GM18526 (cell line): ENCODE results near the gene RASA4B.

Experiments used
- POLR2A ChIP-seq: IDR thresholded peaks from 3 replicates; pipeline ENCODE4 v1.6.1; 2011; ENCODE audit not compliant: insufficient read length; ENCODE audit errors: extremely low read depth

The RASA4B gene

GRCh38 chr7:102466097-102466496 lies 51.5 kb downstream of the RASA4B start:
- TF ChIP-seq POLR2A = no peak

DNA sequence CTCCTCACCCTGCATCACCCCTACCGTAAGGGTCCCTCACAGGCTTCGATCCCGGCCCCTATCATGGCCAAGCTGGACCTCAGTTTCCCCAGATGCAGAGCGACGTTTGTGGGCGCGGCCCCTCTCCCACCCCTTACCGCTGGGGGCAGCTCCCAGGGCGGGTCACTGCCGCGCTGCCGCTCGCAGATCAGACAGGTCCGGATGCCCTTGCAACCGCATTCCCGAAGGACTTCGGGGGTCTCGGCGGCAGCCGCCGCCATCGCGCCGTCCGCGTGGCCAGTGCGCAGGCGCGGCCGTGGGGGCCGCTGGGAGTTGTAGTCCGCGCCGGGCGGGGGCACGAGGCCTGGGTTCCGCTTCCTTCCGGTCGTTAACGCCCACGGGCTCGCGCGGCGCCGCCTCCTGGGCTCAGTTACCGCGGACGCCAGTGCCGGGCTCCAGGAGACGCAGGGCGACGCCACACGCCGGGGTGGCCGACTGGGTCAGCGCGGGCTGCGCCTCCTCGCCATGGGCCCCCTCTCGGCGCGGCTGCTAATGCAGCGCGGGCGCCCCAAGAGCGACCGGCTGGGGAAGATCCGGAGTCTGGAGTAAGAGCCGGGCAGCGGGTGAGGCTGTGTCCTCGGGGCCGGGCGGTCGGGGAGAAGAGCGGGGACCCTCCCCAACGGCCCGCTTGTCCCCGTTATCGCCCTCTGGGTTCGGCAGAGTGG lies 52.8 kb downstream of the RASA4B start, which contains the start of the genes ALKBH4 and LRWD1:
ALKBH4 (minus strand) TSS at position 287 of the 704 bp plus-strand sequence; CDS start at position 260, 27 bp downstream.
LRWD1 (plus strand) TSS at position 408 of the 704 bp plus-strand sequence; CDS start at position 505, 97 bp downstream.
- TF ChIP-seq POLR2A = peak; percentile 87

GRCh38 chr7:102463841-102464576 lies 53.6 kb downstream of the RASA4B start:
- no peak for TF ChIP-seq POLR2A

GRCh38 chr7:102460467-102460866 lies 57.1 kb downstream of the RASA4B start:
- no peak for TF ChIP-seq POLR2A

DNA sequence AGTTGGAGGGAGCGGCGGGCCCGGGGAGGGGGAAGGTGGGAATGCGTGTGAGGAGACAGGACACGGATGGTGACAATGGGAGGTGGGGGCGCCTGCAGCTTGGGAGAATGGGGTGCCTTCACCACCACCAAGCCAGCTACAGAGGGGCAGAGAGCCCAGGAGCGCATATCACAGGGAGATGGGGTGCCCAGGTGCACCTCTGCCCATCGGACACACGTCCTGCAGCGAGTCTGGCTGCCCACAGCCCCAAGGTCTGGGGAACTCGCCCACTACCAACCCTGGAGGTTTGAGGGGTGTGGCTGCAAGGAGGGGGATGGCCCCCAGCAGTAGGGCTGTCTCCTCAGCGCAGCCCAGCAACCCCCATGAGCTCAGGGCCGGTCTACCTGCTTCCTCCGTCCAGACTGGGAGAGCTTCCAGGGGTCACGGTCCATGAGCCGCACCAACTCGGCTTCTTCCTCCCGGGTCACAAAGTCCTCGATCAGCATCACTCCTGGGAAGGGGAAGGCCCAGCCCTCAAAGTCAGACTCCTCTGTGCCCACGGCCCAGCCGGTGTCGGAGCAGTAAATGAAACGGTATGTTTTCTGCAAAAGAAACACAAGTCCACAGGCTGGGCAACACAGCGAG lies 58.2 kb downstream of the RASA4B start:
- TF ChIP-seq POLR2A = no peak

DNA sequence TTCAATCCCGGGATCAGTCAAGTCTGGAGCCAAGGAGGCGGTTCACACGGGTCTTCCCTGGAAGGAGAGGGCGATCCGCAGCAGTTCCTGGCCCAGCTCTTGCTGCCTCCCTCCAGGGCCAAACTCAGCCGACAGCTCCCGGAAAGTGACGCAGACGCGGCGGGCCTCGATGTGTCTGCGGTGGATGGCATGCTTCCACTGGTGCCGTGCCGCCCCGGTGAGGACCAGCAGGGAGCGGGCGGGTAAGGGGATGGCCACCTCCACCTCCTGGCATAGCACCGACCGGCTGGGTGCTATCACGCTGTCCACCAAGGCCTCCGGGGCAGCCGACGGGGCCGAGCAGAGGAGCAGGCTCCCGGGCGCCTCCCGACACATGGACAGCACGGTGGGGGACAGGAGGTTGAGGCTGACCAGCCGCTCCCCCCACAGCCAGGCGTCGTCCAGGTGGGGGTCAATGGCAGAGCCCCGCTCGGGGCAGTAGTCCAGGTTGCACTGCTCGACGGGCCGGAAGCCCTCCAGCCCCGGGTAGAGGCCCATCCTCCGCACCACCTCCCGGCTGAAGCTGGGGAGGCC lies 60.1 kb downstream of the RASA4B start:
- TF ChIP-seq POLR2A = no peak

DNA sequence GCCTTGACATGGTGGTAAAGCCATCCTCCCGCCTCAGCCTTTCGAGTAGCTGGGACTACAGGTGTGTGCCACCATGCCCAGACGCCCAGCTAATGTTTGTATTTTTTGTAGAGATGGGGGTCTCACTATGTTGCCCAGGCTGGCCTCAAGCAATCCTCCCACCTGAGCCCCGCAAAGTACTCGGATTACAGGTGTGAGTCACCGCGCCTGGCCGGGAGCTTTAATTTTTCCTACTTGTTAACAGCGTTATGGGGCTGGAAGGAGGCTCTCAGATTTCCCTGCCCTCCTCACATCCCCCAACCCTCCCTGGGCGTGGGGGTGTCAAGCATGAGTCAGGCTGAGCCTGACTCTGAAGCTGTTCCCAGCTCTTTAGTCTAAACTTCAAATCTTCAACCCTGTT lies 61.2 kb downstream of the RASA4B start:
- no peak for TF ChIP-seq POLR2A

- TF ChIP-seq POLR2A = no peak
Observed at GRCh38 chr7:102455596-102455995, 62.0 kb downstream of the RASA4B start.

DNA sequence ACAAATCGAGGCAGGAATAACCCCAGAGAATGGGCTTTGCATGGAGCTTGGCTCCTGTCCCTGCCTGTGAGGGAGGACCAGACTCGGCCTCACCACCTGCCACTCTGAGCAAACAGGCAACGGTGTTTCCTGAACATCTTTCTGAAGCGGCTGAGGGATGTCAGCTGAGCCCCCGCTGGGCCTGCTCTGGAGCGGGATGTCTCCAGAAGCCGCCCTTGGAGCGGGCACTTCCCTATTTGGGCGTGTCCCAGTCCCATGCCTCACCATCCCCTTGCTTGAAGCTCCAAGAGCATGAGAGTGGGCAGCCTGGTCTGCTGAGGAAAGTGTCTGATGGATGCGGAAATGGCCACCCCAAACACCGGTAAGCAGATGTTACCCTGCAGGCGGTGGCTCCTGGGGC lies 63.1 kb downstream of the RASA4B start:
- TF ChIP-seq POLR2A = no peak

- no peak for TF ChIP-seq POLR2A
Observed at GRCh38 chr7:102453319-102453718, 64.3 kb downstream of the RASA4B start.

- no peak for TF ChIP-seq POLR2A
Observed at GRCh38 chr7:102452451-102452850, 65.1 kb downstream of the RASA4B start.

GRCh38 chr7:102451371-102452054 lies 66.1 kb downstream of the RASA4B start:
- no peak for TF ChIP-seq POLR2A

GRCh38 chr7:102450242-102450641 lies 67.3 kb downstream of the RASA4B start:
- no peak for TF ChIP-seq POLR2A

- TF ChIP-seq POLR2A = no peak
Observed at GRCh38 chr7:102449136-102449535, 68.4 kb downstream of the RASA4B start.

GRCh38 chr7:102447311-102447710 lies 70.3 kb downstream of the RASA4B start:
- TF ChIP-seq POLR2A = no peak
